ENCODE data around the gene SCUBE2.

The SCUBE2 gene

GRCh38 chr11:9081153-9081552 is 10.2 kb downstream of the SCUBE2 start:
- TF ChIP-seq ZSCAN18 (tag by site-specific recombination; IDR thresholded peaks at IDR 0.05) (no peak), ZNF560 (tag by site-specific recombination; IDR thresholded peaks at IDR 0.05; ENCODE audit: borderline replicate concordance) (no peak), ZNF701 (tag by site-specific recombination; IDR thresholded peaks at IDR 0.05) (no peak)
- TF ChIP-seq, protein P1, sequence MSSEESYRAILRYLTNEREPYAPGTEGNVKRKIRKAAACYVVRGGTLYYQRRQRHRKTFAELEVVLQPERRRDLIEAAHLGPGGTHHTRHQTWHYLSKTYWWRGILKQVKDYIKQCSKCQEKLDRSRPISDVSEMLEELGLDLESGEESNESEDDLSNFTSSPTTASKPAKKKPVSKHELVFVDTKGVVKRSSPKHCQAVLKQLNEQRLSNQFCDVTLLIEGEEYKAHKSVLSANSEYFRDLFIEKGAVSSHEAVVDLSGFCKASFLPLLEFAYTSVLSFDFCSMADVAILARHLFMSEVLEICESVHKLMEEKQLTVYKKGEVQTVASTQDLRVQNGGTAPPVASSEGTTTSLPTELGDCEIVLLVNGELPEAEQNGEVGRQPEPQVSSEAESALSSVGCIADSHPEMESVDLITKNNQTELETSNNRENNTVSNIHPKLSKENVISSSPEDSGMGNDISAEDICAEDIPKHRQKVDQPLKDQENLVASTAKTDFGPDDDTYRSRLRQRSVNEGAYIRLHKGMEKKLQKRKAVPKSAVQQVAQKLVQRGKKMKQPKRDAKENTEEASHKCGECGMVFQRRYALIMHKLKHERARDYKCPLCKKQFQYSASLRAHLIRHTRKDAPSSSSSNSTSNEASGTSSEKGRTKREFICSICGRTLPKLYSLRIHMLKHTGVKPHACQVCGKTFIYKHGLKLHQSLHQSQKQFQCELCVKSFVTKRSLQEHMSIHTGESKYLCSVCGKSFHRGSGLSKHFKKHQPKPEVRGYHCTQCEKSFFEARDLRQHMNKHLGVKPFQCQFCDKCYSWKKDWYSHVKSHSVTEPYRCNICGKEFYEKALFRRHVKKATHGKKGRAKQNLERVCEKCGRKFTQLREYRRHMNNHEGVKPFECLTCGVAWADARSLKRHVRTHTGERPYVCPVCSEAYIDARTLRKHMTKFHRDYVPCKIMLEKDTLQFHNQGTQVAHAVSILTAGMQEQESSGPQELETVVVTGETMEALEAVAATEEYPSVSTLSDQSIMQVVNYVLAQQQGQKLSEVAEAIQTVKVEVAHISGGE (tag by site-specific recombination; conservative IDR thresholded peaks at IDR 0.05; ENCODE audit: low read depth), result no peak
- ChIA-PET POLR2A (no interaction called here), CTCF (interaction anchor here (0.8 to 2.3 kb wide), 2 partner anchors 14 to 16 kb away, joined by 4 to 8 read pairs; no protein-coding TSS in a partner anchor)
- no peaks in the 10 kb centered on the region for H3K36me3 ChIP-seq (ENCODE audit: control insufficient read depth in 2 of 2, insufficient read depth in 1 of 2, low read length in 2 of 2)
- H3K9me3 ChIP-seq (ENCODE audit: control insufficient read depth, insufficient read depth, low read depth, low read length), result no peaks in the 10 kb centered on the region
- H3K4me3 ChIP-seq (ENCODE audit: low read depth, low read length), result no peak overlapping the region
- H3K27ac ChIP-seq (ENCODE audit: extremely low read depth, low read depth, low read length), result no peak overlapping the region
- no peaks in the 10 kb centered on the region for H3K4me1 ChIP-seq (ENCODE audit: control insufficient read depth, insufficient read depth, low read length)

GRCh38 chr11:9078113-9079086 is 13.0 kb downstream of the SCUBE2 start:
- Histone ChIP-seq H3K9me3 (ENCODE audit: control insufficient read depth, insufficient read depth, low read depth, low read length) (no peaks in the 10 kb centered on the region), H3K4me3 (ENCODE audit: low read depth, low read length) (no peak overlapping the region), H3K4me1 (ENCODE audit: control insufficient read depth, insufficient read depth, low read length) (no peaks in the 10 kb centered on the region), H3K27ac (ENCODE audit: extremely low read depth, low read depth, low read length) (no peak overlapping the region), H3K36me3 (ENCODE audit: control insufficient read depth in 2 of 2, insufficient read depth in 1 of 2, low read length in 2 of 2) (no peaks in the 10 kb centered on the region)
- TF ChIP-seq ZBTB20 (tag by site-specific recombination; IDR thresholded peaks at IDR 0.05), result no peak
- no peak for TF ChIP-seq ZBTB1 (tag by site-specific recombination; IDR thresholded peaks at IDR 0.05)
- TF ChIP-seq, protein P2, sequence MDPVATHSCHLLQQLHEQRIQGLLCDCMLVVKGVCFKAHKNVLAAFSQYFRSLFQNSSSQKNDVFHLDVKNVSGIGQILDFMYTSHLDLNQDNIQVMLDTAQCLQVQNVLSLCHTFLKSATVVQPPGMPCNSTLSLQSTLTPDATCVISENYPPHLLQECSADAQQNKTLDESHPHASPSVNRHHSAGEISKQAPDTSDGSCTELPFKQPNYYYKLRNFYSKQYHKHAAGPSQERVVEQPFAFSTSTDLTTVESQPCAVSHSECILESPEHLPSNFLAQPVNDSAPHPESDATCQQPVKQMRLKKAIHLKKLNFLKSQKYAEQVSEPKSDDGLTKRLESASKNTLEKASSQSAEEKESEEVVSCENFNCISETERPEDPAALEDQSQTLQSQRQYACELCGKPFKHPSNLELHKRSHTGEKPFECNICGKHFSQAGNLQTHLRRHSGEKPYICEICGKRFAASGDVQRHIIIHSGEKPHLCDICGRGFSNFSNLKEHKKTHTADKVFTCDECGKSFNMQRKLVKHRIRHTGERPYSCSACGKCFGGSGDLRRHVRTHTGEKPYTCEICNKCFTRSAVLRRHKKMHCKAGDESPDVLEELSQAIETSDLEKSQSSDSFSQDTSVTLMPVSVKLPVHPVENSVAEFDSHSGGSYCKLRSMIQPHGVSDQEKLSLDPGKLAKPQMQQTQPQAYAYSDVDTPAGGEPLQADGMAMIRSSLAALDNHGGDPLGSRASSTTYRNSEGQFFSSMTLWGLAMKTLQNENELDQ (tag by site-specific recombination; IDR thresholded peaks at IDR 0.05; ENCODE audit: low read depth), result no peak
- ChIA-PET POLR2A (no interaction called here), CTCF (interaction anchor here (0.5 to 1.3 kb wide), 3 partner anchors 9 to 59 kb away, joined by 3 to 4 read pairs (median 4); no protein-coding TSS in a partner anchor)

GRCh38 chr11:9077164-9077563 is 14.2 kb downstream of the SCUBE2 start:
- Histone ChIP-seq H3K4me3 (ENCODE audit: low read depth, low read length) (no peak overlapping the region), H3K9me3 (ENCODE audit: control insufficient read depth, insufficient read depth, low read depth, low read length) (no peaks in the 10 kb centered on the region), H3K4me1 (ENCODE audit: control insufficient read depth, insufficient read depth, low read length) (no peaks in the 10 kb centered on the region), H3K36me3 (ENCODE audit: control insufficient read depth in 2 of 2, insufficient read depth in 1 of 2, low read length in 2 of 2) (no peaks in the 10 kb centered on the region), H3K27ac (ENCODE audit: extremely low read depth, low read depth, low read length) (no peak overlapping the region)
- POLR2A ChIA-PET, result no interaction called here
- CTCF ChIA-PET, result interaction anchor here (0.5 to 1.7 kb wide), 8 partner anchors 13 to 1057 kb away, joined by 3 to 6 read pairs (median 3); no protein-coding TSS in a partner anchor
- no peak for TF ChIP-seq ZNF610 (tag by site-specific recombination; IDR thresholded peaks at IDR 0.05; ENCODE audit: borderline replicate concordance)
- TF ChIP-seq ZNF354C (tag by site-specific recombination; IDR thresholded peaks at IDR 0.05; ENCODE audit: borderline replicate concordance, low read depth), result no peak
- TF ChIP-seq GFI1B (tag by site-specific recombination; IDR thresholded peaks at IDR 0.05), result no peak
- TF ChIP-seq ZBTB48 (tag by site-specific recombination; IDR thresholded peaks at IDR 0.05), result no peak
- no peak for TF ChIP-seq ZNF791 (tag by site-specific recombination; IDR thresholded peaks at IDR 0.05)
- no peak for TF ChIP-seq ZNF707 (tag by site-specific recombination; IDR thresholded peaks at IDR 0.05)
- TF ChIP-seq ZNF302 (tag by site-specific recombination; IDR thresholded peaks at IDR 0.05; ENCODE audit: low read depth), result no peak
- no peak for TF ChIP-seq PBX3 (CRISPR knock-in tag; IDR thresholded peaks at IDR 0.05)
- TF ChIP-seq ZNF292 (tag by site-specific recombination; IDR thresholded peaks at IDR 0.05; ENCODE audit: borderline replicate concordance, low read depth), result no peak
- TF ChIP-seq ZNF350 (tag by site-specific recombination; IDR thresholded peaks at IDR 0.05), result no peak
- no peak for TF ChIP-seq ZBTB20 (tag by site-specific recombination; IDR thresholded peaks at IDR 0.05)
- no peak for TF ChIP-seq ZNF24 (tag by site-specific recombination; IDR thresholded peaks at IDR 0.05)
- no peak for TF ChIP-seq ZNF248 (tag by site-specific recombination; IDR thresholded peaks at IDR 0.05)
- no peak for TF ChIP-seq ZNF274 (IDR thresholded peaks at IDR 0.05; ENCODE audit: low read length)
- TF ChIP-seq ZNF274 (tag by site-specific recombination; IDR thresholded peaks at IDR 0.05; ENCODE audit: borderline replicate concordance), result no peak
- no peak for TF ChIP-seq ZNF404 (tag by site-specific recombination; IDR thresholded peaks at IDR 0.05)
